H1 (cell line): ENCODE results near the gene MBNL1. TPM values are rescaled to one million over a fixed set of nuclear protein-coding genes. Genes with fewer than 3 reads are reported as not detected.

Source experiments
- CTCF ChIA-PET: fragments of 300-600 bp; sonication (Branson Sonifier 250); formaldehyde crosslinking; loops from one replicate; lab custom pipeline; 2021; ENCODE audit not compliant: partially characterized antibody; lab: Charles Lee
- POLR2A ChIA-PET: fragments of 300-600 bp; sonication (Branson Sonifier 250); formaldehyde crosslinking; loops from one replicate; lab custom pipeline; 2021; ENCODE audit warnings: inconsistent platforms; ENCODE audit not compliant: partially characterized antibody; lab: Charles Lee
- DNase-seq, 2 experiments: peaks; one replicate each; pipeline versions ENCODE4 v3.0.0 to v3.0.0-alpha.2; 2010 to 2022; ENCODE audit warnings: low spot score in 2 of 2, low read depth in 1 of 2, mixed read lengths in 1 of 2
- FAIRE-seq: peaks from 2 replicates; lab custom pipeline; 2011; peaks lifted over from hg19 to GRCh38; lab: Jason Lieb, UNC
- H2AFZ ChIP-seq: 2 replicates; pipeline ENCODE4 v1.8.1; 2012; ENCODE audit warnings: low read length, inconsistent platforms
- H2AK5ac ChIP-seq: 2 replicates; pipeline ENCODE4 v1.6.1; 2013; ENCODE audit warnings: low read depth, low read length
- H2BK120ac ChIP-seq: replicated peaks from 2 replicates; pipeline ENCODE3; 2013; ENCODE audit warnings: low read depth, low read length, inconsistent platforms
- H2BK12ac ChIP-seq: 2 replicates; pipeline ENCODE4 v1.6.1; 2013; ENCODE audit warnings: low read depth, low read length
- H2BK15ac ChIP-seq: 2 replicates; pipeline ENCODE4 v1.6.1; 2013; ENCODE audit warnings: low read length
- H2BK20ac ChIP-seq: 2 replicates; pipeline ENCODE4 v1.6.1; 2013; ENCODE audit warnings: low read length
- H2BK5ac ChIP-seq: 2 replicates; pipeline ENCODE4 v1.6.1; 2013; ENCODE audit warnings: low read depth, low read length
- H3K14ac ChIP-seq: 2 replicates; pipeline ENCODE4 v1.6.1; 2013; ENCODE audit warnings: inconsistent platforms; ENCODE audit not compliant: insufficient read length
- H3K18ac ChIP-seq: 2 replicates; pipeline ENCODE4 v1.6.1; 2013; ENCODE audit warnings: low read length; ENCODE audit errors: extremely low read depth
- H3K23ac ChIP-seq: 2 replicates; pipeline ENCODE4 v1.6.1; 2013; ENCODE audit warnings: inconsistent platforms; ENCODE audit not compliant: insufficient read length
- H3K23me2 ChIP-seq: 2 replicates; pipeline ENCODE4 v1.6.1; 2013; ENCODE audit warnings: low read depth, low read length
- H3K27ac ChIP-seq: 2 replicates; pipeline ENCODE4 v1.6.1; 2011; ENCODE audit warnings: low read depth, low read length, inconsistent platforms
- H3K27me3 ChIP-seq, 4 experiments: replicated peaks in 1 of 4; 1 replicate in 1 of 4; 2 replicates in 3 of 4; pipeline versions ENCODE4 v1.6.1 to v1.8.1; 2011 to 2013; ENCODE audit warnings: low read length in 3 of 4, mild to moderate bottlenecking in 3 of 4, inconsistent platforms in 2 of 4, mixed read lengths in 2 of 4, moderate library complexity in 1 of 4; ENCODE audit not compliant: control insufficient read depth in 3 of 4, insufficient read depth in 3 of 4; ENCODE audit errors: extremely low read depth in 1 of 4
- H3K36me3 ChIP-seq, 4 experiments: 2 replicates each; pipeline versions ENCODE4 v1.6.1 to v1.8.1; 2011 to 2013; ENCODE audit warnings: mild to moderate bottlenecking in 4 of 4, low read length in 3 of 4, moderate library complexity in 2 of 4, control low read depth in 1 of 4, inconsistent platforms in 1 of 4; ENCODE audit not compliant: insufficient read depth in 4 of 4, control insufficient read depth in 2 of 4
- H3K4ac ChIP-seq: replicated peaks from 2 replicates; pipeline ENCODE3; 2013; ENCODE audit warnings: low read length, low read depth, mixed read lengths, inconsistent platforms; ENCODE audit not compliant: insufficient read length
- H3K4me1 ChIP-seq, 4 experiments: replicated peaks in 1 of 4; 1 replicate in 1 of 4; 2 replicates in 3 of 4; pipeline versions ENCODE4 v1.6.1 to v1.8.1; 2011 to 2013; ENCODE audit warnings: low read length in 3 of 4, inconsistent platforms in 2 of 4, mixed read lengths in 1 of 4; ENCODE audit not compliant: insufficient read depth in 4 of 4, control insufficient read depth in 3 of 4
- H3K4me2 ChIP-seq, 2 experiments: 2 replicates each; pipeline versions ENCODE4 v1.6.1 to v1.8.1; 2011 to 2013; ENCODE audit warnings: low read depth in 2 of 2, low read length in 2 of 2, control low read depth in 1 of 2, inconsistent platforms in 1 of 2, mild to moderate bottlenecking in 1 of 2; ENCODE audit not compliant: insufficient read depth in 1 of 2
- H3K4me3 ChIP-seq, 4 experiments: fragments of 200-600, 300-600 bp in 1 of 4; sonication (generic), shearing (Covaris generic), sonication (Bioruptor Twin) in 1 of 4; 2 replicates each; pipeline versions ENCODE4 v1.5.1 to v1.8.1; 2011 to 2016; ENCODE audit warnings: low read length in 4 of 4, low read depth in 3 of 4, control low read depth in 2 of 4, inconsistent platforms in 2 of 4, mild to moderate bottlenecking in 2 of 4, mixed read lengths in 1 of 4, moderate library complexity in 1 of 4; ENCODE audit not compliant: insufficient read depth in 2 of 4; ENCODE audit errors: extremely low read depth in 1 of 4
- H3K56ac ChIP-seq: replicated peaks from 2 replicates; pipeline ENCODE3; 2013; ENCODE audit warnings: low read depth, mild to moderate bottlenecking, mixed read lengths, low read length, inconsistent platforms; ENCODE audit not compliant: insufficient read length
- H3K79me1 ChIP-seq: 2 replicates; pipeline ENCODE4 v1.6.1; 2013; ENCODE audit warnings: low read depth, low read length, control low read depth
- H3K79me2 ChIP-seq, 2 experiments: 2 replicates each; pipeline versions ENCODE4 v1.6.1 to v1.8.1; 2012 to 2013; ENCODE audit warnings: low read length in 2 of 2, mild to moderate bottlenecking in 2 of 2, inconsistent platforms in 1 of 2; ENCODE audit not compliant: insufficient read depth in 2 of 2, control insufficient read depth in 1 of 2
- H3K9ac ChIP-seq, 4 experiments: replicated peaks in 1 of 4; 1 replicate in 1 of 4; 2 replicates in 3 of 4; pipeline versions ENCODE4 v1.6.1 to v1.8.1; 2011 to 2013; ENCODE audit warnings: low read depth in 3 of 4, low read length in 3 of 4, control low read depth in 2 of 4, mild to moderate bottlenecking in 2 of 4, moderate library complexity in 2 of 4, inconsistent platforms in 1 of 4; ENCODE audit errors: extremely low read depth in 1 of 4
- H3K9me3 ChIP-seq, 2 experiments: 2 replicates each; pipeline versions ENCODE4 v1.6.1 to v1.8.1; 2012 to 2013; ENCODE audit warnings: mild to moderate bottlenecking in 2 of 2, moderate library complexity in 2 of 2, control low read depth in 1 of 2, inconsistent platforms in 1 of 2, low read depth in 1 of 2, low read length in 1 of 2, mixed read lengths in 1 of 2; ENCODE audit not compliant: insufficient read depth in 2 of 2
- H4K20me1 ChIP-seq, 2 experiments: replicated peaks in 1 of 2; 2 replicates each; pipeline versions ENCODE3 to v1.8.1; 2011 to 2013; ENCODE audit warnings: inconsistent platforms in 2 of 2, low read length in 2 of 2, mild to moderate bottlenecking in 1 of 2; ENCODE audit not compliant: insufficient read depth in 2 of 2, control insufficient read depth in 1 of 2
- H4K5ac ChIP-seq: 2 replicates; pipeline ENCODE4 v1.6.1; 2013; ENCODE audit warnings: low read length, low read depth, mixed read lengths, inconsistent platforms; ENCODE audit not compliant: insufficient read length
- H4K8ac ChIP-seq: 2 replicates; pipeline ENCODE4 v1.8.0; 2013; ENCODE audit warnings: mild to moderate bottlenecking, moderate library complexity, low read length, inconsistent platforms; ENCODE audit not compliant: insufficient read depth; ENCODE audit errors: extremely low read depth
- H4K91ac ChIP-seq: replicated peaks from 2 replicates; pipeline ENCODE3; 2013; ENCODE audit warnings: low read length, mixed read lengths, inconsistent platforms; ENCODE audit not compliant: insufficient read length
- GABPA ChIP-seq: IDR thresholded peaks from 2 replicates; pipeline ENCODE4 v1.6.1; 2011; ENCODE audit warnings: mild to moderate bottlenecking, low read length, moderate library complexity, borderline replicate concordance; ENCODE audit not compliant: insufficient read depth
- SIRT6 ChIP-seq: IDR thresholded peaks from one replicate; pipeline ENCODE4 v1.7.1; 2012; ENCODE audit warnings: low read length, inconsistent platforms
- WGBS, 2 experiments: shearing (Covaris generic) in 1 of 2; methylation state at CpG; one replicate each; pipeline versions ENCODE4 v1.1.6 to v1.1.7; 2013 to 2015; ENCODE audit warnings: low lambda C conversion rate in 2 of 2, mixed read lengths in 2 of 2, inconsistent platforms in 1 of 2, low coverage in 1 of 2, missing lambda C conversion rate in 1 of 2; ENCODE audit not compliant: insufficient replicate concordance in 2 of 2, insufficient coverage in 1 of 2, insufficient read length in 1 of 2; ENCODE audit errors: extremely low coverage in 1 of 2, missing lambda C conversion rate in 1 of 2; 5-methylcytosine and 5-hydroxymethylcytosine counted together
- polyA plus RNA-seq, 7 experiments: library from polyadenylated mRNA; depleted of rRNA in 3 of 7; stranded (reverse) in 5 of 7; unstranded in 2 of 7; fragments of >200 nt in 5 of 7; fragments of 200-250 nt in 2 of 7; gene quantifications; 1 replicate in 5 of 7; 2 replicates in 1 of 7; 4 replicates in 1 of 7; pipeline versions ENCODE4 v1.2.1 to v1.2.3, GENCODE V29; 2011 to 2013; ENCODE audit warnings: missing spikeins in 2 of 7, mixed read lengths in 2 of 7
- total RNA-seq: library from RNA; stranded (reverse); fragmentation: NEBNext Ultra II Directional; extraction: Animal tissue kit (Norgen Biotek cat#: 25700); gene quantifications from 2 replicates; pipeline ENCODE4 v1.2.1, GENCODE V29; 2021

Gene MBNL1
- total and polyA plus RNA-seq, 2 of the 8 experiments (the other 6 are each of a cell fraction or from before 2014, with no cell fraction given) = 5.0 to 16.4 TPM

- Histone ChIP-seq H3K4ac (no peak overlapping the region), H3K4me2 (no peak overlapping the region), H3K4me3 (no peak overlapping the region), H3K4me1 (peaks cover 0 to 7% (median 0%) of the 10 kb centered on the region in 4 experiments; a peak in 2 of 7 replicates), H3K18ac (no peak overlapping the region), H3K27me3 (no peaks in the 10 kb centered on the region), H3K79me1 (no peaks in the 10 kb centered on the region), H3K23ac (no peak overlapping the region), H2BK15ac (no peak overlapping the region), H3K9ac (no peak overlapping the region), H4K8ac (no peak overlapping the region), H2BK20ac (no peak overlapping the region), H4K5ac (no peak overlapping the region), H2AFZ (no peak overlapping the region), H2BK5ac (no peak overlapping the region), H3K56ac (no peak overlapping the region), H2BK12ac (no peak overlapping the region), H3K23me2 (no peaks in the 10 kb centered on the region), H3K36me3 (no peaks in the 10 kb centered on the region), H4K20me1 (no peaks in the 10 kb centered on the region), H3K9me3 (no peaks in the 10 kb centered on the region), H3K79me2 (peaks cover 0 to 28% of the 10 kb centered on the region in 2 experiments; a peak in 2 of 4 replicates), H4K91ac (no peak overlapping the region), H3K14ac (no peak overlapping the region), H3K27ac (no peak overlapping the region), H2AK5ac (no peak overlapping the region), H2BK120ac (no peak overlapping the region)
- ChIA-PET POLR2A (no interaction called here), CTCF (no interaction called here)
- DNase-seq (no peak), FAIRE-seq (no peak)
- TF ChIP-seq SIRT6 = no peak
- no peak for TF ChIP-seq GABPA
- WGBS, 2 experiments = 88% methylated on average over 2 of the region's 2 CpGs; no CpG with 5 or more reads in 1 of the 2 experiments
Measured at GRCh38 chr3:152321955-152322377, 53.2 kb downstream of the MBNL1 start.
